ENCODE measurements around the gene TLR3. TPM values are rescaled to one million over a fixed set of nuclear protein-coding genes. Genes with fewer than 3 reads are reported as not detected.

The TLR3 gene
- total RNA-seq, 1 donor = 11.6 TPM

DNA sequence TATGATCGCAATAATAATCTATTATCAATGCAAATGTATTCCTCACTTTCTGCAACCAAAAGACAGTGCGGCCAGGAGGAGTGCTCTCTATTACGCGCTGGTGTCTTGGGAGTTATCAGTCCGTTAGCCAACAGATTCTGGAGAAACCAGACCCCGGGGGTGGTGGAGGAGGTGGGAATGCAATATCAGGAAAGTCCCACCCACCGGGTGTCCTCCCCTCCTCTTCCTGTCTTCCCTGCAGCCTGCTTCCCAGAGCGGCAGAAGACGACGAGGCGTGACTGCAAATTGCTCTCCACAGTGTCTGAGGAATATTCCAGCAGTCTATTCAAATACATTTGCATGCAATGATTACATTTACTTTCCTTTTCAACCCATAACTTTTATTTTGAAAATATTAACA, 17.9 kb upstream of the TLR3 start:
- TF ChIP-seq, protein P1, sequence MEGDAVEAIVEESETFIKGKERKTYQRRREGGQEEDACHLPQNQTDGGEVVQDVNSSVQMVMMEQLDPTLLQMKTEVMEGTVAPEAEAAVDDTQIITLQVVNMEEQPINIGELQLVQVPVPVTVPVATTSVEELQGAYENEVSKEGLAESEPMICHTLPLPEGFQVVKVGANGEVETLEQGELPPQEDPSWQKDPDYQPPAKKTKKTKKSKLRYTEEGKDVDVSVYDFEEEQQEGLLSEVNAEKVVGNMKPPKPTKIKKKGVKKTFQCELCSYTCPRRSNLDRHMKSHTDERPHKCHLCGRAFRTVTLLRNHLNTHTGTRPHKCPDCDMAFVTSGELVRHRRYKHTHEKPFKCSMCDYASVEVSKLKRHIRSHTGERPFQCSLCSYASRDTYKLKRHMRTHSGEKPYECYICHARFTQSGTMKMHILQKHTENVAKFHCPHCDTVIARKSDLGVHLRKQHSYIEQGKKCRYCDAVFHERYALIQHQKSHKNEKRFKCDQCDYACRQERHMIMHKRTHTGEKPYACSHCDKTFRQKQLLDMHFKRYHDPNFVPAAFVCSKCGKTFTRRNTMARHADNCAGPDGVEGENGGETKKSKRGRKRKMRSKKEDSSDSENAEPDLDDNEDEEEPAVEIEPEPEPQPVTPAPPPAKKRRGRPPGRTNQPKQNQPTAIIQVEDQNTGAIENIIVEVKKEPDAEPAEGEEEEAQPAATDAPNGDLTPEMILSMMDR (IDR thresholded peaks at IDR 0.05; ENCODE audit: insufficient read depth, low read length) = no peak
- H3K4me3 ChIP-seq (ENCODE audit: low read depth, low read length) = no peak overlapping the region
- no peak for DNase-seq (ENCODE audit: low read depth)

DNA sequence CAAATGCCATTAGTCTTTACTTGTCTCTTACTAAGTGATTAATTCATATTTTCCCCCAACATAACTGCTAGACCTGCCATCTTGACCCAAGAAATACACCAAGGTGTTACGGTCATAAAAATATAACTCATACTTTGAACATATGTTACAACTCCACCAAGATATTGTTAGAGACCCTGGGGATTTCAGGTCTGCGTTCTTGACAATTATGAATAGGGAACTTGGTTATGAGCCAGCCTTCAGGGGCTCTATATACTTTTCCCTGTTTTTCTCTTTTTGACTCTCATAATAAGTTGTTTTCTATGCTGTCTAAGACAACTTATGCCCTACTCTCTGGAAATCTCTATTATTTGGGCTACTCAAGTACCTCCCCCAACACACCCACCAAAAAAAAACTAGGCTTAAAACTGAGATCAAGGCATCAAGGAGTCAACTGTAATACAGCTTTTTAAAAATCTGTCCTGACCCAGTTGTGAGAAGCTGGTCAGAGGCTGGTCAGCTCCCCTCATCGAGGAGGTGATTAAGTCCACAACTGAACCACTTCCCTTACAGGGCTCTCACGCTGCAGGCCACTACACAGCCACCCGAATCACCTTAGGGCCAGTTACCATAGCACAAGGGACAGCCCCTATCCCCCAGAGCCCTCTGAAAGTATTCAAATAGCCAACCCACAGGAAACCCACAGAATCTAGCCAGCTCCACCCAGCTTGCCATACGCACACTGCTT, 10.5 kb upstream of the TLR3 start:
- no peak for DNase-seq (ENCODE audit: low read depth)

DNA sequence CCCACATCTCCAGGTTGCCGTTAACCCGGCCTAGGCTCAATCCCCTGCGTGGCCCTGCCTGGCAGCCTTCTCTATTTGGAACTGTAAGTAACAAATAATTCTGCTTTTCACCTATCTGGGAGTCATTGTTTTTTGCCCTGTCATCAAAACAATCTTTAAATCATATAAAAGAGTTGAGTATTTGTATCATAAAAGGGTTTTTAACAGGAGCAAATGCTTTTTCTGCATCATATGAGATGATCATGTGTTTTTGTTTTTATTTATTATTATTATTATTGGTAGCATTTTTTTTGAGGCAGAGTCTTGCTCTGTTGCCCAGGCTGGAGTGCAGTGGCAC, 10.0 kb upstream of the TLR3 start:
- TF ChIP-seq, protein P1 (IDR thresholded peaks at IDR 0.05; ENCODE audit: insufficient read depth, low read length) = no peak
- DNase-seq (ENCODE audit: low read depth) = no peak
- no peak overlapping the region for H3K4me3 ChIP-seq (ENCODE audit: low read depth, low read length)

More for the DNA sequence above, 10.5 kb upstream of the TLR3 start:
- no peak overlapping the region for H3K4me3 ChIP-seq (ENCODE audit: low read depth, low read length)
- TF ChIP-seq, protein P1 (IDR thresholded peaks at IDR 0.05; ENCODE audit: insufficient read depth, low read length) = no peak

DNA sequence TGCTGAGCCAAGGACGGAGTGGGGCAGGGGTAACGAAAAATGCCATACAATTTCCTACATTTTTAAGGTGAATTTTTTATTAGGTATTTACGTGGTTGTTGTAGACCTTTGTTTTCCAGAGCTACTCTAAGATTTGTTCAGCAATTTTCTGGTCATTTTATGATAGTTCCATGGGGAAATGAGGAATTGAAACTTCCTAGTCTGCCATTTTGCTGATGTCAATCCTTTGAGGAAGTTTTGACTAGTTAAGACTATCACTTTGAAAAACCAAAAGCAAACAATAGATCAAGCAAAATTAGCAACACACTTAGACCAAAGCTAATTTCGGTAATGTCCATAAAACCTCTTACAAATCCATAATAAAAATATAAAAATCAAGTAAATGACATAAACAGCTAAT, 7.0 kb upstream of the TLR3 start:
- DNase-seq (ENCODE audit: low read depth) = no peak
- no peak overlapping the region for H3K4me3 ChIP-seq (ENCODE audit: low read depth, low read length)
- TF ChIP-seq, protein P1 (IDR thresholded peaks at IDR 0.05; ENCODE audit: insufficient read depth, low read length) = no peak

DNA sequence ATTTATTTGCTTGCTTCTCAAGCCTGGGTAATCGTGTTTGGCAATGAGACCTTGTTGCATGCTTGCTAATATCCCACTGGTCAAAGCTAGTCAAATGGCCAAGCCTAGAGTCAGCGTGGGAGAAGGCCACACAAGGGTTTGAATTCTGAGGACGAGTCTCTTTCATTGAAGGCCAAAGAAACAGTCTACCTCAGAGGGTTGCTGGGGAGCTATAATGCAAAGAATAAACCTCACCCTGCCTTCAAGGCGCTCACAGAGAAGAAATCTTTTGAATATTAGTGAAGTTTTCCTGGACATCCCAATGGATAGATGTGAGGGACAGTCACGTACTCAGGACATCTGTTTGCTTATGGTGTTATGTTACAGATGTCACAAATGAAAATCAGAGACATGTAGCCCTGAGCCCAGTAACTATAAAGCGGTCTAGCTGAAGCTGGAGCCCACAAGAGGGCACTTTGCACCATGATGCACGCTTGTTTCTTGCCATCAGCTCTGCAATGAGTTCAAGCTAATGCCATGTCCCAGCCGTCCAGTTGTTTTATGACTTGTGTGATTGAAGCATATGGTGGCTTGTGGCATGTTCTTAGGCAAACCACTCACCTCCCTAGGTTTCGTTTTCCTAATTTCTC, 1.1 kb upstream of the TLR3 start:
- TF ChIP-seq, protein P1 (IDR thresholded peaks at IDR 0.05; ENCODE audit: insufficient read depth, low read length) = peak; percentile 62
- H3K4me3 ChIP-seq (ENCODE audit: low read depth, low read length) = peak overlapping the region; percentile 15
- peak; percentile 63 for DNase-seq (ENCODE audit: low read depth)

DNA sequence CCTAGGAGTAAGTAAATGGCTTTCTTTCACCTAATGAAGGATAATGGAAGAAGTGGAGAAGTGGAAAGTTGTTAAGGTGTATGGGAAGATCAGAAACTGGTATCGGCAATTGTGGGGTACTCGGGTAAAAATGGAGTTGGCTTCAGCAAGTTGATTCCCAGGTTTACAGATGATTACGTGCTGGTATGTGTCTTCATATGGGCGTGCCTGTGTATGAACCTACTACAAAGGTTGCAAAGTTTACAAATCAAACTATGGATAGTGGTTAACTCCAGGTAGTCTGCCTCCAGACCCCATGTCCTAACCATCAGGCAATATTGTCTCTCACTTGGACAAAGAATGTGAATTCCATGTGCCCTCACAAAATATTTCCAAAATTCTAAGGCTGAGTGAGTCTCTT, 773 bp downstream of the TLR3 start:
- TF ChIP-seq, protein P1 (IDR thresholded peaks at IDR 0.05; ENCODE audit: insufficient read depth, low read length) = no peak
- no peak for DNase-seq (ENCODE audit: low read depth)
- H3K4me3 ChIP-seq (ENCODE audit: low read depth, low read length) = peak overlapping the region; percentile 64

Data from fibroblast of the aortic adventitia (primary cell).